ENCODE data around the gene FAM8A1.

Gene FAM8A1

GRCh38 chr6:17630511-17631073 lies 30.5 kb downstream of the FAM8A1 start:
- TF ChIP-seq CTCF (IDR thresholded peaks at IDR 0.05; ENCODE audit: extremely low read depth, insufficient read depth, missing control alignments), result no peak
- no peak for DNase-seq (ENCODE audit: low spot score)
- in situ Hi-C loops (cut with MboI; ENCODE audit: low pct_unique_long_range_greater_than_20kb, low sequenced_read_pairs, unreplicated experiment), result no loop called here

GRCh38 chr6:17632934-17633333 lies 32.8 kb downstream of the FAM8A1 start:
- in situ Hi-C loops (cut with MboI; ENCODE audit: low pct_unique_long_range_greater_than_20kb, low sequenced_read_pairs, unreplicated experiment), result no loop called here
- no peak for DNase-seq (ENCODE audit: low spot score)
- no peak for TF ChIP-seq CTCF (IDR thresholded peaks at IDR 0.05; ENCODE audit: extremely low read depth, insufficient read depth, missing control alignments)

- no peak for TF ChIP-seq CTCF (IDR thresholded peaks at IDR 0.05; ENCODE audit: extremely low read depth, insufficient read depth, missing control alignments)
- no peak for DNase-seq (ENCODE audit: low spot score)
- in situ Hi-C loops (cut with MboI; ENCODE audit: low pct_unique_long_range_greater_than_20kb, low sequenced_read_pairs, unreplicated experiment), result no loop called here
These were observed 33.5 kb downstream of the FAM8A1 start for GRCh38 chr6:17633465-17634188.

GRCh38 chr6:17635568-17635967 lies 35.5 kb downstream of the FAM8A1 start:
- no peak for TF ChIP-seq CTCF (IDR thresholded peaks at IDR 0.05; ENCODE audit: extremely low read depth, insufficient read depth, missing control alignments)
- in situ Hi-C loops (cut with MboI; ENCODE audit: low pct_unique_long_range_greater_than_20kb, low sequenced_read_pairs, unreplicated experiment), result no loop called here
- no peak for DNase-seq (ENCODE audit: low spot score)

GRCh38 chr6:17638212-17638715 lies 38.2 kb downstream of the FAM8A1 start:
- in situ Hi-C loops (cut with MboI; ENCODE audit: low pct_unique_long_range_greater_than_20kb, low sequenced_read_pairs, unreplicated experiment), result no loop called here
- DNase-seq (ENCODE audit: low spot score), result no peak
- no peak for TF ChIP-seq CTCF (IDR thresholded peaks at IDR 0.05; ENCODE audit: extremely low read depth, insufficient read depth, missing control alignments)

- no peak for TF ChIP-seq CTCF (IDR thresholded peaks at IDR 0.05; ENCODE audit: extremely low read depth, insufficient read depth, missing control alignments)
- in situ Hi-C loops (cut with MboI; ENCODE audit: low pct_unique_long_range_greater_than_20kb, low sequenced_read_pairs, unreplicated experiment), result no loop called here
- DNase-seq (ENCODE audit: low spot score), result no peak
These were observed 40.4 kb downstream of the FAM8A1 start for GRCh38 chr6:17640477-17640917.
